Trophoblast cell (in vitro differentiated cells and primary cell): Measurements from ENCODE around the gene EIF1AD.

ENCODE experiments used
- DNase-seq, 2 donors: peaks; one replicate each; pipeline ENCODE4 v3.0.0-alpha.2; 2016
- H2AFZ ChIP-seq: 2 replicates; pipeline ENCODE4 v1.6.1; 2013; ENCODE audit warnings: low read length, moderate library complexity, mild to moderate bottlenecking; ENCODE audit not compliant: insufficient read depth, poor library complexity
- H2AK5ac ChIP-seq: 2 replicates; pipeline ENCODE4 v1.6.1; 2013; ENCODE audit warnings: mild to moderate bottlenecking, low read length
- H2BK120ac ChIP-seq: 2 replicates; pipeline ENCODE4 v1.6.1; 2013; ENCODE audit warnings: low read length, mild to moderate bottlenecking, moderate library complexity; ENCODE audit not compliant: insufficient read depth, poor library complexity
- H2BK12ac ChIP-seq: 2 replicates; pipeline ENCODE4 v1.6.1; 2013; ENCODE audit warnings: mild to moderate bottlenecking, low read length, moderate library complexity
- H2BK5ac ChIP-seq: 2 replicates; pipeline ENCODE4 v1.6.1; 2013; ENCODE audit warnings: low read length, low read depth, moderate library complexity, mild to moderate bottlenecking; ENCODE audit not compliant: poor library complexity
- H3K14ac ChIP-seq: 2 replicates; pipeline ENCODE4 v1.6.1; 2013; ENCODE audit warnings: mild to moderate bottlenecking, low read length
- H3K18ac ChIP-seq: 2 replicates; pipeline ENCODE4 v1.6.1; 2013; ENCODE audit warnings: mild to moderate bottlenecking, low read length
- H3K23ac ChIP-seq: 2 replicates; pipeline ENCODE4 v1.6.1; 2013; ENCODE audit warnings: low read length
- H3K27ac ChIP-seq: 2 replicates; pipeline ENCODE4 v1.5.1; 2013; ENCODE audit warnings: low read depth, mild to moderate bottlenecking, inconsistent platforms, low read length, moderate library complexity
- H3K27me3 ChIP-seq: 2 replicates; pipeline ENCODE4 v1.6.1; 2013; ENCODE audit warnings: inconsistent platforms, mild to moderate bottlenecking, low read length, moderate library complexity; ENCODE audit not compliant: insufficient read depth
- H3K36me3 ChIP-seq, 2 experiments: 1 replicate in 1 of 2; 2 replicates in 1 of 2; pipeline ENCODE4 v1.6.1; 2013; ENCODE audit warnings: low read length in 2 of 2, mild to moderate bottlenecking in 2 of 2, moderate library complexity in 1 of 2; ENCODE audit not compliant: insufficient read depth in 2 of 2, control insufficient read depth in 1 of 2
- H3K4ac ChIP-seq: 2 replicates; pipeline ENCODE4 v1.6.1; 2013; ENCODE audit warnings: low read depth, mild to moderate bottlenecking, low read length, moderate library complexity
- H3K4me1 ChIP-seq, 2 experiments: 1 replicate in 1 of 2; 2 replicates in 1 of 2; pipeline ENCODE4 v1.6.1; 2013; ENCODE audit warnings: low read length in 2 of 2, mild to moderate bottlenecking in 2 of 2, moderate library complexity in 1 of 2; ENCODE audit not compliant: insufficient read depth in 2 of 2, control insufficient read depth in 1 of 2
- H3K4me2 ChIP-seq: 2 replicates; pipeline ENCODE4 v1.6.1; 2013; ENCODE audit warnings: inconsistent platforms, mild to moderate bottlenecking, low read length, moderate library complexity
- H3K4me3 ChIP-seq: 2 replicates; pipeline ENCODE4 v1.5.1; 2013; ENCODE audit warnings: mild to moderate bottlenecking, low read depth, low read length, inconsistent platforms
- H3K79me1 ChIP-seq: one replicate; pipeline ENCODE4 v1.6.1; 2013; ENCODE audit warnings: low read length
- H3K79me2 ChIP-seq: 2 replicates; pipeline ENCODE4 v1.6.1; 2013; ENCODE audit warnings: low read length, mild to moderate bottlenecking; ENCODE audit not compliant: control insufficient read depth, insufficient read depth, poor library complexity
- H3K9ac ChIP-seq: 2 replicates; pipeline ENCODE4 v1.6.1; 2013; ENCODE audit warnings: mild to moderate bottlenecking, low read length
- H3K9me3 ChIP-seq: 2 replicates; pipeline ENCODE4 v1.6.1; 2013; ENCODE audit warnings: low read depth, mild to moderate bottlenecking, control low read depth, inconsistent platforms, low read length; ENCODE audit not compliant: insufficient read depth
- H4K12ac ChIP-seq: 2 replicates; pipeline ENCODE4 v1.6.1; 2013; ENCODE audit warnings: low read depth, mild to moderate bottlenecking, low read length, moderate library complexity
- H4K8ac ChIP-seq: 2 replicates; pipeline ENCODE4 v1.6.1; 2013; ENCODE audit warnings: low read depth, mild to moderate bottlenecking, low read length, moderate library complexity
- H4K91ac ChIP-seq: one replicate; pipeline ENCODE4 v1.6.1; 2013; ENCODE audit warnings: low read depth, mild to moderate bottlenecking, low read length, moderate library complexity
- WGBS: extraction: QIAGEN DNeasy Blood & Tissue Kit; methylation state at CpG from one replicate; pipeline ENCODE4 v1.1.7; 2013; ENCODE audit warnings: missing lambda C conversion rate; ENCODE audit not compliant: insufficient read length, insufficient coverage; ENCODE audit errors: extremely low coverage; 5-methylcytosine and 5-hydroxymethylcytosine counted together

The EIF1AD gene

GRCh38 chr11:66042996-66043906 is 41.3 kb upstream of the EIF1AD start:
- H2BK5ac ChIP-seq: no peak overlapping the region
- H3K27me3 ChIP-seq: no peaks in the 10 kb centered on the region
- no peak overlapping the region for H2AFZ ChIP-seq
- H2BK12ac ChIP-seq: no peak overlapping the region
- H4K91ac ChIP-seq: no peak overlapping the region
- H3K23ac ChIP-seq: no peak overlapping the region
- H3K4me1 ChIP-seq: peaks cover 0 to 4% of the 10 kb centered on the region in 2 experiments
- H3K27ac ChIP-seq: no peak overlapping the region
- H3K4ac ChIP-seq: no peak overlapping the region
- H4K8ac ChIP-seq: no peak overlapping the region
- H3K18ac ChIP-seq: no peak overlapping the region
- H3K9me3 ChIP-seq: no peaks in the 10 kb centered on the region
- no peak overlapping the region for H2AK5ac ChIP-seq
- no peak overlapping the region for H2BK120ac ChIP-seq
- H3K14ac ChIP-seq: no peak overlapping the region
- H3K4me2 ChIP-seq: no peak overlapping the region
- WGBS: no CpG with 5 or more reads among the region's 88 CpGs
- no peaks in the 10 kb centered on the region for H3K79me1 ChIP-seq
- no peaks in the 10 kb centered on the region for H3K36me3 ChIP-seq
- no peak overlapping the region for H4K12ac ChIP-seq
- no peak for DNase-seq
- peak overlapping the region; percentile 25 for H3K4me3 ChIP-seq
- no peaks in the 10 kb centered on the region for H3K79me2 ChIP-seq
- no peak overlapping the region for H3K9ac ChIP-seq

- no peaks in the 10 kb centered on the region for H3K9me3 ChIP-seq
- H2BK12ac ChIP-seq: no peak overlapping the region
- H4K12ac ChIP-seq: no peak overlapping the region
- no peak overlapping the region for H3K4me3 ChIP-seq
- H3K9ac ChIP-seq: no peak overlapping the region
- no peak overlapping the region for H4K91ac ChIP-seq
- DNase-seq: no peak
- H3K79me2 ChIP-seq: no peaks in the 10 kb centered on the region
- no peak overlapping the region for H3K4me2 ChIP-seq
- no peaks in the 10 kb centered on the region for H3K36me3 ChIP-seq
- H4K8ac ChIP-seq: no peak overlapping the region
- no peak overlapping the region for H3K27ac ChIP-seq
- peaks cover 0 to 4% of the 10 kb centered on the region in 2 experiments for H3K4me1 ChIP-seq
- H2AFZ ChIP-seq: no peak overlapping the region
- no peaks in the 10 kb centered on the region for H3K27me3 ChIP-seq
- no peak overlapping the region for H3K4ac ChIP-seq
- H2BK5ac ChIP-seq: no peak overlapping the region
- H3K14ac ChIP-seq: no peak overlapping the region
- no peaks in the 10 kb centered on the region for H3K79me1 ChIP-seq
- H3K23ac ChIP-seq: no peak overlapping the region
- no peak overlapping the region for H2BK120ac ChIP-seq
- no CpG with 5 or more reads among the region's 81 CpGs for WGBS
- H2AK5ac ChIP-seq: no peak overlapping the region
- H3K18ac ChIP-seq: no peak overlapping the region
Measured at GRCh38 chr11:66042227-66042995, 40.5 kb upstream of the EIF1AD start.

GRCh38 chr11:66039765-66040164 is 37.8 kb upstream of the EIF1AD start:
- Histone ChIP-seq H3K18ac (no peak overlapping the region), H4K8ac (no peak overlapping the region), H4K12ac (no peak overlapping the region), H2BK12ac (no peak overlapping the region), H3K23ac (no peak overlapping the region), H3K27ac (no peak overlapping the region), H3K79me1 (no peaks in the 10 kb centered on the region), H3K14ac (no peak overlapping the region), H3K36me3 (no peaks in the 10 kb centered on the region), H4K91ac (no peak overlapping the region), H3K4me3 (no peak overlapping the region), H3K27me3 (no peaks in the 10 kb centered on the region), H2AFZ (no peak overlapping the region), H3K4me2 (no peak overlapping the region), H3K9ac (no peak overlapping the region), H3K9me3 (peaks cover 11% of the 10 kb centered on the region), H3K4ac (no peak overlapping the region), H3K79me2 (no peaks in the 10 kb centered on the region), H2AK5ac (no peak overlapping the region), H3K4me1 (no peaks in the 10 kb centered on the region), H2BK120ac (no peak overlapping the region), H2BK5ac (no peak overlapping the region)
- DNase-seq: no peak
- no CpG with 5 or more reads among the region's 3 CpGs for WGBS

GRCh38 chr11:66037327-66037726 is 35.4 kb upstream of the EIF1AD start:
- Histone ChIP-seq H3K79me2 (no peaks in the 10 kb centered on the region), H3K4me2 (no peak overlapping the region), H3K36me3 (no peaks in the 10 kb centered on the region), H3K9me3 (peaks cover 11% of the 10 kb centered on the region), H2AFZ (no peak overlapping the region), H3K79me1 (no peaks in the 10 kb centered on the region), H2BK5ac (no peak overlapping the region), H3K14ac (no peak overlapping the region), H3K18ac (no peak overlapping the region), H3K4me1 (no peaks in the 10 kb centered on the region), H2BK120ac (no peak overlapping the region), H2AK5ac (no peak overlapping the region), H4K91ac (no peak overlapping the region), H3K4ac (no peak overlapping the region), H3K27me3 (no peaks in the 10 kb centered on the region), H4K12ac (no peak overlapping the region), H4K8ac (no peak overlapping the region), H3K9ac (no peak overlapping the region), H3K4me3 (no peak overlapping the region), H3K27ac (no peak overlapping the region), H2BK12ac (no peak overlapping the region), H3K23ac (no peak overlapping the region)
- no CpG with 5 or more reads among the region's 3 CpGs for WGBS
- no peak for DNase-seq
